NCI-H1417 (cell line): ENCODE measurements around the gene LMBR1L.

Source experiments
- DNase-seq, 3 experiments: peaks; one replicate each; lab custom pipeline; 2025; lab: John Stamatoyannopoulos, UW

Gene LMBR1L

DNA sequence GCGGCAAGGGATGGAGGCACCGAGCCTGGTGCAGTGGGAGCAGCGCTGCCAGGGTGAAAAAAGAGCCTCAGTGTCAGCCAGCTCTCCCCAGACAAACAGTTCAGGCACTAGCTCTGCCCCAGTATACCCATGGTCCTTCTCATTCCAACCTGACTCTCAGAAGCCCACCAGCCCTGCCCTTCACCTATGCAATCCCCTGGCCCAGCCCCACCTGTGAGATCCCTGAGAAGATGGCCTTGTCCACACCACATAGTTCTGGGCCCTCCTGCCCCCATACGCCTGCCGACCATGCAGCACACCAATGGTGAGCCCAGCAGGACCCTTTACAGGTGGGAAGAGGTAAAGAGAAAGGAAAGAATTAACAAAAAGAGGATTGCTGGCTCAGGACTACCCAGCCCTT lies 56.6 kb downstream of the LMBR1L start:
- no peak for DNase-seq

GRCh38 chr12:49052451-49053208 lies 58.0 kb downstream of the LMBR1L start:
- DNase-seq, result no peak

- no peak for DNase-seq
Measured at GRCh38 chr12:49051777-49052438, 58.7 kb downstream of the LMBR1L start.

DNA sequence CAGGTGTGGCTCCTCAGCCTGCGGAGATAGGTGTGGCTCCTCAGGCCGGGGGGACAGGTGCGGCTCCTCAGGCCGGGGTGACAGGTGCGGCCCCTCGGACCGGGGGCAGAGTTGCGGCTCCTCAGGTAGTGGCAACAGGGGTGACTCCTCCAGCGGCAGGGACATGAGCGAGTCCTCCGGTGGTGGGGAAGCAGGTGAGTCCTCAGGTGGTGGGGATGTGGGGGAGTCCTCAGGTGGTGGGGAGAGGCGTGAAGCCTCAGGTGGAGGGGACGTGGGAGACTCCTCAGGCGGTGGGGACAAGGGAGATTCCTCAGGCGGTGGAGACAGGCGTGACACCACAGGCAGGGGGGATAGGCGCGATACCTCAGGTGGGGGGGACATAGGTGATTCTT lies 59.3 kb downstream of the LMBR1L start:
- DNase-seq, result no peak

GRCh38 chr12:49050507-49051372 lies 59.9 kb downstream of the LMBR1L start:
- DNase-seq, result no peak

GRCh38 chr12:49049566-49050224 lies 61.0 kb downstream of the LMBR1L start:
- DNase-seq, result no peak

- DNase-seq, result no peak
Measured at GRCh38 chr12:49048953-49049352, 61.7 kb downstream of the LMBR1L start.
